Activated T-cell treated with anti-CD3 and anti-CD28 coated beads, Interleukin-2, amount 50 U/mL, for 72 hours (primary cell): ENCODE measurements around the gene SND1. TPM values are rescaled to one million over a fixed set of nuclear protein-coding genes. Genes with fewer than 3 reads are reported as not detected.

ENCODE experiments used
- ATAC-seq, 2 donors: fragments of 150-1000 bp; cut with Tn5 transposase; replicated peaks in 1 of 2; 2 replicates each; pipeline ENCODE4 v1.10.0; 2021; ENCODE audit warnings: moderate library complexity in 2 of 2, mild to moderate bottlenecking in 1 of 2
- DNase-seq, 2 donors: peaks; one replicate each; pipeline ENCODE4 v3.0.0; 2021 to 2022; ENCODE audit warnings: mixed read lengths in 1 of 2
- H3K27ac Mint-ChIP-seq: one replicate; pipeline ENCODE4 v1.8.0; 2022; ENCODE audit warnings: mild to moderate bottlenecking, moderate library complexity, mixed read lengths
- H3K27me3 Mint-ChIP-seq: one replicate; pipeline ENCODE4 v1.8.0; 2022; ENCODE audit warnings: low read depth, mixed read lengths
- H3K36me3 Mint-ChIP-seq, 2 donors: one replicate each; pipeline ENCODE4 v1.8.0; 2022; ENCODE audit warnings: mixed read lengths in 2 of 2, mild to moderate bottlenecking in 1 of 2; ENCODE audit not compliant: insufficient read depth in 2 of 2
- H3K4me1 Mint-ChIP-seq: one replicate; pipeline ENCODE4 v1.8.0; 2022; ENCODE audit warnings: low read depth, mixed read lengths
- H3K4me3 Mint-ChIP-seq, 2 donors: one replicate each; pipeline ENCODE4 v1.8.0; 2022; ENCODE audit warnings: mild to moderate bottlenecking in 2 of 2, mixed read lengths in 2 of 2, moderate library complexity in 2 of 2
- H3K9me3 Mint-ChIP-seq, 2 donors: one replicate each; pipeline ENCODE4 v1.8.0; 2022; ENCODE audit warnings: mixed read lengths in 2 of 2
- total RNA-seq, 2 donors: library from RNA; stranded (reverse); gene quantifications; one replicate each; pipeline ENCODE4 v1.2.3, GENCODE V29; 2022

Gene SND1
- total RNA-seq, 2 donors from 2014 or later, result 237 to 285 TPM

GRCh38 chr7:128000048-128000447 lies 348.1 kb downstream of the SND1 start:
- Mint-ChIP-seq H3K4me3 (no peak overlapping the region), H3K9me3 (no peaks in the 10 kb centered on the region), H3K4me1 (peaks cover 14% of the 10 kb centered on the region), H3K27me3 (no peaks in the 10 kb centered on the region), H3K27ac (no peak overlapping the region), H3K36me3 (peaks cover 3% of the 10 kb centered on the region in 2 donors)
- ATAC-seq (no peak), DNase-seq (no peak)

GRCh38 chr7:128000854-128001265 lies 348.9 kb downstream of the SND1 start:
- H3K9me3 Mint-ChIP-seq, result no peaks in the 10 kb centered on the region
- peaks cover 14% of the 10 kb centered on the region for H3K4me1 Mint-ChIP-seq
- H3K4me3 Mint-ChIP-seq, result no peak overlapping the region
- ATAC-seq, result no peak
- no peaks in the 10 kb centered on the region for H3K27me3 Mint-ChIP-seq
- no peak for DNase-seq
- H3K36me3 Mint-ChIP-seq, result peaks cover 3% of the 10 kb centered on the region in 2 donors
- no peak overlapping the region for H3K27ac Mint-ChIP-seq

- Mint-ChIP-seq H3K27ac (no peak overlapping the region), H3K4me1 (peaks cover 14% of the 10 kb centered on the region), H3K36me3 (peaks cover 0 to 2% of the 10 kb centered on the region in 2 donors), H3K27me3 (no peaks in the 10 kb centered on the region), H3K9me3 (no peaks in the 10 kb centered on the region), H3K4me3 (no peak overlapping the region)
- no peak for DNase-seq
- no peak for ATAC-seq
These were observed 351.2 kb downstream of the SND1 start for GRCh38 chr7:128003167-128003566.

- no peak for DNase-seq
- H3K4me3 Mint-ChIP-seq, result no peak overlapping the region
- H3K27ac Mint-ChIP-seq, result no peak overlapping the region
- no peak for ATAC-seq
- peaks cover 14% of the 10 kb centered on the region for H3K4me1 Mint-ChIP-seq
- H3K9me3 Mint-ChIP-seq, result no peaks in the 10 kb centered on the region
- H3K27me3 Mint-ChIP-seq, result no peaks in the 10 kb centered on the region
- peaks cover 1 to 2% of the 10 kb centered on the region in 2 donors for H3K36me3 Mint-ChIP-seq
These were observed 351.8 kb downstream of the SND1 start for GRCh38 chr7:128003787-128004186.

DNA sequence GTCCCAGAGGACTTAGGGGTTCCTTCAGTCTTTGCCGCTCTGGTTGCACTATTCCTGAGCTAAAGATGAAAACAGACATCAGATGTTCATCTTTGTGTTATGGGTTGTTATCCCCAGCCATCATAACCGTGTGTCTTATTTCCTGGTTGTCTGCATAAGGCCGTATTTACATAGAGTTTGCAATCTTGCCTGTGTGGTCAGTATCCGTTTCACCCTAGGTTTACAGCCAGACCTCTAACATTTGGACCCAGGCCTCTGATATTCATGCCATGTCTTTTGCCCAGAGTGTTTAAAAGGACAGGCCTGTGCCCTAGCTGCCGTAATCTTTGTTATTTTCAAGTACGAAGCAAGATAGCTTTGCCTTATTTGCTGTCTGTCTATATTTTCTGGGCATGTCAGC lies 352.6 kb downstream of the SND1 start:
- peaks cover 2% of the 10 kb centered on the region in 2 donors for H3K36me3 Mint-ChIP-seq
- H3K27me3 Mint-ChIP-seq, result no peaks in the 10 kb centered on the region
- no peak overlapping the region for H3K27ac Mint-ChIP-seq
- DNase-seq (no peak), ATAC-seq (no peak)
- H3K9me3 Mint-ChIP-seq, result no peaks in the 10 kb centered on the region
- H3K4me1 Mint-ChIP-seq, result peaks cover 14% of the 10 kb centered on the region
- no peak overlapping the region for H3K4me3 Mint-ChIP-seq

DNA sequence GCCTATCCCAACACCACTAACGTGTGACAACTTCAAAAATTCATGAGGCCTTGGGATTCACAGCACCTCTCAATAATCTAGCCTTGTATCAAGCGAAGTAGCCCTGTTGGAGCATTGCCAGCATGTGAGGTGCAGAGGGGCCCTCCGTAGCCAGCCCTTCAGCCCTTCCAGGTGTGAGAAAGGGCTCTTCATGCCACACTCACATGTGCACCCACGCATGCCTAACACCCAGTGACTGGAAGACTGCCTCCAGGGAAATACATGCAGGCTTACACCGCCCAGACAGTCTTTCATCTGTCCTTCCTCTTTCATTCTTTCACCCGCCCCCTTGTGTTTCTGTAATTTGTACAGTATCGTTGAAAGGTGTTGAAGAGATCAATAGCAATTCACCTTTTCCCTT lies 353.1 kb downstream of the SND1 start:
- no peak for DNase-seq
- no peaks in the 10 kb centered on the region for H3K9me3 Mint-ChIP-seq
- no peak overlapping the region for H3K27ac Mint-ChIP-seq
- no peak for ATAC-seq
- no peak overlapping the region for H3K4me3 Mint-ChIP-seq
- peaks cover 14% of the 10 kb centered on the region for H3K4me1 Mint-ChIP-seq
- no peaks in the 10 kb centered on the region for H3K27me3 Mint-ChIP-seq
- peaks cover 2 to 3% of the 10 kb centered on the region in 2 donors for H3K36me3 Mint-ChIP-seq

GRCh38 chr7:128005759-128006159 lies 353.8 kb downstream of the SND1 start:
- Mint-ChIP-seq H3K27me3 (no peaks in the 10 kb centered on the region), H3K9me3 (no peaks in the 10 kb centered on the region), H3K36me3 (peaks cover 2 to 3% of the 10 kb centered on the region in 2 donors), H3K27ac (no peak overlapping the region), H3K4me3 (no peak overlapping the region), H3K4me1 (peaks cover 14% of the 10 kb centered on the region)
- no peak for ATAC-seq
- no peak for DNase-seq

DNA sequence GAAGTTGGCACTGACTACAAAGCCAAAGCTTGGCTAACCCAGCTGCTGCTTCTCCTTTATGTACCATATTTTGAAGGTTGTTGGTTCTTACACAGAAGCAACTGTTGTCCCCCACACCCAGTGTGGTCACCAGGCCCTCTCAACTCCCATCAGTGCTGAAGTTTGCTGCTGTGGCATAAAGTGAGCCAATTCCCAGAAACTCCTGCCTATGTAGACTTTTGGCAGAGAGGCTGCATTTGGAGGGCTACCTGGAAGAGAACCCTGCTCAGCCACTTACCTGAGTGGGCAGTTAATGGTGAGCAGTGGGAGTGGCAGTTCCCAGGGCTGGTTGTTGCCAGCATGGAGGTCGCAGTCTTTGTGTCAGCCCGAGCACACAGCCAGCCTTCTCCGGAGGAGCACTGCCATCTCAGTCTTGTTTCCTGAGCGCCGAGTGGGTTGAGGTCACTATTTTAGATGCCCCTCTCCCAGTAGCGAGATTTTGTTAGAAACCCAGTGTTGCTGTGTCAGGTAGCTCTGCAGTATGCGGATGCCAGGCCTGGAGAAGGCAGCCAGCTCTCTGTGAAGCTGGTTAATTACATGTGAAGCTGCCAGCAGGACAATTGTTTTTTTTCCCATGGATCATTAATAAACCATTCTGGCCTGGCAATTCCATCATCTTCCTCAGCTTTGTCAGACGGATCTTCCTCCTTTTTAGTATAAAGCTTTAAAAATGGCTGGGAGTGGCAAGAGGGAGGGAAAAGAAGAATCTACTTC lies 354.7 kb downstream of the SND1 start:
- ATAC-seq (no peak), DNase-seq (no peak)
- Mint-ChIP-seq H3K27me3 (no peaks in the 10 kb centered on the region), H3K9me3 (no peaks in the 10 kb centered on the region), H3K4me3 (no peak overlapping the region), H3K4me1 (peaks cover 14% of the 10 kb centered on the region), H3K27ac (no peak overlapping the region), H3K36me3 (peaks cover 2 to 3% of the 10 kb centered on the region in 2 donors)

DNA sequence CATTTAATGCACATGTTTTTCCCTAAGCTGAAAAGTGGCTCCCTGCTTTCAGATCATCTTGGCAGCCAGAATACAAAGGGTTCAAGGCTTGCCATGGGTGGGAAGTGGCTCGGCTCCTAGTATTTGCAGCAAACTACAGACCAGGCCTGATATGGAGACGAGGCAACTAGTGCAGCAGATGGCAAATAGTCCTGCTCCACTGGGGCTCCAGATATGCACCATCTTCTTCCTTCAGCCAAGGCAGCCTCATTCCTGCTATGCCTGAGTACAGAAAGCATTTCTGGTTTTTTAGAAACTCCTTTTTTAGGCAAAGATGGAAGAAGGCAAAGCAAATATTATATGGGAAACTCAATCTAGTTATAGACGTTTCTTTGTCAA lies 355.3 kb downstream of the SND1 start:
- peak overlapping the region; percentile 25 for H3K27ac Mint-ChIP-seq
- H3K27me3 Mint-ChIP-seq, result no peaks in the 10 kb centered on the region
- no peaks in the 10 kb centered on the region for H3K9me3 Mint-ChIP-seq
- no peak overlapping the region for H3K4me3 Mint-ChIP-seq
- H3K36me3 Mint-ChIP-seq, result peaks cover 2 to 3% of the 10 kb centered on the region in 2 donors
- DNase-seq, result no peak
- ATAC-seq, result no peak
- H3K4me1 Mint-ChIP-seq, result peaks cover 14% of the 10 kb centered on the region

- H3K4me1 Mint-ChIP-seq, result peaks cover 10% of the 10 kb centered on the region
- no peak for ATAC-seq
- no peak overlapping the region for H3K27ac Mint-ChIP-seq
- no peaks in the 10 kb centered on the region for H3K9me3 Mint-ChIP-seq
- no peaks in the 10 kb centered on the region for H3K27me3 Mint-ChIP-seq
- H3K36me3 Mint-ChIP-seq, result peaks cover 2 to 3% of the 10 kb centered on the region in 2 donors
- H3K4me3 Mint-ChIP-seq, result no peak overlapping the region
- no peak for DNase-seq
These were observed 356.1 kb downstream of the SND1 start for GRCh38 chr7:128008141-128008540.

DNA sequence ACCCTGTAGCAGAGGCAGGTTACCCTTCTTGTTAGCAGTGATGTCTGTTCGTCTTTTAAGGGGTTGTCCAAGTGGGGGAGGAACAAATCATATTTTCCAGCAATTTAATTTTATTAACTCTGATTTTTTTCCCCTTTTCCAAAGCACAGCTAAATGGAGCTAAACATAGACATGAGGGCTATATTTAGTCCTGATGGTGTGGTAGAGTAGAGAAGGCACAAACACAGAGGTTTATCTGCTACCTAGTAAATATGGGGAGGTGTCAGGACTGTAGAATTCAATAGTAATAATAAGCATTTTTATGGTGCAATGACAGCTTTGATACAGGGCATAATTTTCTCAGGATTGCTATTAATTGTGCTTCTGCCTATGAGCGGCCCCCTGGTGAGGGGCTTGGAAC lies 356.8 kb downstream of the SND1 start:
- DNase-seq (no peak), ATAC-seq (no peak)
- H3K9me3 Mint-ChIP-seq, result no peaks in the 10 kb centered on the region
- H3K4me3 Mint-ChIP-seq, result no peak overlapping the region
- H3K4me1 Mint-ChIP-seq, result peaks cover 4% of the 10 kb centered on the region
- H3K27ac Mint-ChIP-seq, result no peak overlapping the region
- H3K27me3 Mint-ChIP-seq, result no peaks in the 10 kb centered on the region
- H3K36me3 Mint-ChIP-seq, result peaks cover 2 to 3% of the 10 kb centered on the region in 2 donors

DNA sequence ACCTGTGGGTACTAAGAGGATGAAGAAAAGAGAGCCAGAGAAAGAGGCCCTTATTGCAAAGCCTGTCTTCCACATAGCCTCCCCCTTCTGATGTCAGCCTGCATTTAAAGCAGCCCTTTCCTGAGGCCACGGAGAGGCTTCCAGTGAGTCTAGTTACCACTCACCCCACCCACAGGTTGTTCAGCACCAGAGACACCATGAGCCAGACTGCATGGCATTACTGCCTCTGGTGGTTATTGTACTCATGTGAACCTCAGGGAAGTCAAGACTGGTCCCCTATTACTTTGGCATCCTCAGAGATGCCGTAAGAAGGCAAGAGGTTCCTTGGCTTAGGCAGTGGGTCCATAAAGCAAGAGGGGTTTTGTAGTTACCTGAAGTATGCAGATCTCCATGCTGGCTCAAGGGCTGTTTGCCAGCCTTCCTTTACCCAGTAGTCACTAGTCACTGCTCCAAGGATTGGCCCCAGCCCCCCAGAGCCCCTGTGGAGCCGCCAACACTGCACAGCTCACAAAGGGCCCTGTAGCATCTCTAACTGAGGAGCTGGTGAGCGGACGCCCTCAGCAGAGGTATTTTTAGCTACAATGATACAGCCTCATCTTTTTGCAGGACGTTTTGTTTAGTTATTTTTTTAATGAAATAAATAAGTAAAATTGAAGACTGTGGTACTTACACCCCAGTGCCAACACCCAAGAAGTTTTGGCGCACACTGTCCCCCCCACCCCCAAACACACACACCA lies 358.6 kb downstream of the SND1 start:
- no peaks in the 10 kb centered on the region for H3K27me3 Mint-ChIP-seq
- ATAC-seq (no peak), DNase-seq (no peak)
- no peaks in the 10 kb centered on the region for H3K9me3 Mint-ChIP-seq
- no peak overlapping the region for H3K27ac Mint-ChIP-seq
- H3K4me1 Mint-ChIP-seq, result no peaks in the 10 kb centered on the region
- peaks cover 0 to 4% of the 10 kb centered on the region in 2 donors for H3K36me3 Mint-ChIP-seq
- H3K4me3 Mint-ChIP-seq, result no peak overlapping the region

- ATAC-seq, result no peak
- H3K36me3 Mint-ChIP-seq, result peaks cover 0 to 4% of the 10 kb centered on the region in 2 donors
- H3K27ac Mint-ChIP-seq, result no peak overlapping the region
- no peak overlapping the region for H3K4me3 Mint-ChIP-seq
- no peaks in the 10 kb centered on the region for H3K4me1 Mint-ChIP-seq
- no peak for DNase-seq
- no peaks in the 10 kb centered on the region for H3K9me3 Mint-ChIP-seq
- H3K27me3 Mint-ChIP-seq, result no peaks in the 10 kb centered on the region
These were observed 359.2 kb downstream of the SND1 start for GRCh38 chr7:128011131-128011661.
